Left ventricle myocardium inferior (tissue), 1 donor: Measurements from ENCODE around the gene PLCXD1. TPM values are rescaled to one million over a fixed set of nuclear protein-coding genes. Genes with fewer than 3 reads are reported as not detected.

Source experiments
- DNase-seq: peaks from one replicate; pipeline ENCODE4 v3.0.0-alpha.2; 2020
- H3K27ac ChIP-seq: fragments of 200-600 bp; replicated peaks from 2 replicates; pipeline ENCODE4 v1.8.0; 2021
- H3K27me3 ChIP-seq: fragments of 200-600 bp; 2 replicates; pipeline ENCODE4 v1.8.0; 2021; ENCODE audit warnings: low read depth
- H3K36me3 ChIP-seq: fragments of 200-600 bp; 2 replicates; pipeline ENCODE4 v1.8.0; 2021
- H3K4me1 ChIP-seq: fragments of 200-600 bp; 2 replicates; pipeline ENCODE4 v1.8.0; 2021
- H3K4me3 ChIP-seq: fragments of 200-600 bp; 2 replicates; pipeline ENCODE4 v1.8.0; 2021; ENCODE audit warnings: mild to moderate bottlenecking, moderate library complexity
- H3K9me3 ChIP-seq: fragments of 200-600 bp; replicated peaks from 2 replicates; pipeline ENCODE4 v1.8.0; 2021
- intact Hi-C: fragments of 100-400 bp; cut with micrococcal nuclease; formaldehyde crosslinking; loops from one replicate; pipeline ENCODE4 v1.11.0; 2022
- total RNA-seq: library from RNA; stranded (reverse); fragmentation: NEBNext Ultra II Directional; extraction: Animal tissue kit (Norgen Biotek cat#: 25700); gene quantifications from one replicate; pipeline ENCODE4 v1.2.1, GENCODE V29; 2021
- TF ChIP-seq, protein P1 (sequence below): fragments of 200-600 bp; IDR thresholded peaks from 2 replicates; pipeline ENCODE4 v1.8.0; 2021; ENCODE audit warnings: antibody characterized with exemption, mild to moderate bottlenecking, borderline replicate concordance
- donor health status: DM: no; HTN: yes; CAD: no; lungs with severe emphysema.

PLCXD1 gene
- total RNA-seq, 1 donor from 2014 or later = 4.0 TPM

DNA sequence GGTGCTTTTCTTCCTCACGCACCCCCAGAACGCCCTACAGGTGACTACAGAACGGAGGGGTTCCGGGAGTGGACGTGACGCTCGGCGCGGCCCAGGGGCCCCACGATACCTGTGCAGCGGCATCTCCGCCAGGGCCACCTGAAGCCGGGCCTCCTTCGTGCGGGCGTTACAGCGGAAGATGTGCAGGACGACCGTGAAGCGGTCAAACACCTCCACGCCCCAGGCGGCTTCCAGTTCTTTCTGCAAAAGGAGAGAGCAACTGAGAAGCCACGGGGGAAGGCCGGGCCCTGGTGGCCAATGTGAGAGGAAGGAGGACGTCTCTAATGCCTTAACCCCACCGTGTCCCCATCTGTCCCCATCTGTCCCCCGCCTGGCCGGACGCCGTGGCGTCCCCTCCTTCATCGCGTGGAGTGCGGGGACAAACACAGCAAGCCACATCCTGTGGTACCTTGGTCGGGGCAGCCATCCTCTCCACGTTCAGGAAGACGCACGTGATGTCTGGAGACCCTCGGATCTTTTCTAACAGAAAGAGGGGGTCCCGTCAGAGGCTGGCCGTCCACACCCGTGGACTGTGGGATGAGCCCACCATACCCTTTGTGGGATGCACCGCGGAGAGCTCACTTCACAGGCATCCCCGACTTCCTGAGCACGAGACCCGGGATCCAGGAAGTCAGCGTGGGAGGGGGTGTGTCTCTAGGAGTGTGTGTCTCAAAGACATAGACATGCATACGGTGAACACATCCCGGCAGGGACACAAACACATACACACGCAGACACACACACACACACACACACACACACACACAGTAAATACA, 33.8 kb downstream of the PLCXD1 start:
- TF ChIP-seq, protein P1, sequence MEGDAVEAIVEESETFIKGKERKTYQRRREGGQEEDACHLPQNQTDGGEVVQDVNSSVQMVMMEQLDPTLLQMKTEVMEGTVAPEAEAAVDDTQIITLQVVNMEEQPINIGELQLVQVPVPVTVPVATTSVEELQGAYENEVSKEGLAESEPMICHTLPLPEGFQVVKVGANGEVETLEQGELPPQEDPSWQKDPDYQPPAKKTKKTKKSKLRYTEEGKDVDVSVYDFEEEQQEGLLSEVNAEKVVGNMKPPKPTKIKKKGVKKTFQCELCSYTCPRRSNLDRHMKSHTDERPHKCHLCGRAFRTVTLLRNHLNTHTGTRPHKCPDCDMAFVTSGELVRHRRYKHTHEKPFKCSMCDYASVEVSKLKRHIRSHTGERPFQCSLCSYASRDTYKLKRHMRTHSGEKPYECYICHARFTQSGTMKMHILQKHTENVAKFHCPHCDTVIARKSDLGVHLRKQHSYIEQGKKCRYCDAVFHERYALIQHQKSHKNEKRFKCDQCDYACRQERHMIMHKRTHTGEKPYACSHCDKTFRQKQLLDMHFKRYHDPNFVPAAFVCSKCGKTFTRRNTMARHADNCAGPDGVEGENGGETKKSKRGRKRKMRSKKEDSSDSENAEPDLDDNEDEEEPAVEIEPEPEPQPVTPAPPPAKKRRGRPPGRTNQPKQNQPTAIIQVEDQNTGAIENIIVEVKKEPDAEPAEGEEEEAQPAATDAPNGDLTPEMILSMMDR = no peak
- Histone ChIP-seq H3K4me3 (no peak overlapping the region), H3K27me3 (no peaks in the 10 kb centered on the region), H3K36me3 (peaks cover 58% of the 10 kb centered on the region), H3K4me1 (peaks cover 16% of the 10 kb centered on the region), H3K9me3 (no peaks in the 10 kb centered on the region), H3K27ac (no peak overlapping the region)
- intact Hi-C loops = no loop called here
- no peak for DNase-seq

DNA sequence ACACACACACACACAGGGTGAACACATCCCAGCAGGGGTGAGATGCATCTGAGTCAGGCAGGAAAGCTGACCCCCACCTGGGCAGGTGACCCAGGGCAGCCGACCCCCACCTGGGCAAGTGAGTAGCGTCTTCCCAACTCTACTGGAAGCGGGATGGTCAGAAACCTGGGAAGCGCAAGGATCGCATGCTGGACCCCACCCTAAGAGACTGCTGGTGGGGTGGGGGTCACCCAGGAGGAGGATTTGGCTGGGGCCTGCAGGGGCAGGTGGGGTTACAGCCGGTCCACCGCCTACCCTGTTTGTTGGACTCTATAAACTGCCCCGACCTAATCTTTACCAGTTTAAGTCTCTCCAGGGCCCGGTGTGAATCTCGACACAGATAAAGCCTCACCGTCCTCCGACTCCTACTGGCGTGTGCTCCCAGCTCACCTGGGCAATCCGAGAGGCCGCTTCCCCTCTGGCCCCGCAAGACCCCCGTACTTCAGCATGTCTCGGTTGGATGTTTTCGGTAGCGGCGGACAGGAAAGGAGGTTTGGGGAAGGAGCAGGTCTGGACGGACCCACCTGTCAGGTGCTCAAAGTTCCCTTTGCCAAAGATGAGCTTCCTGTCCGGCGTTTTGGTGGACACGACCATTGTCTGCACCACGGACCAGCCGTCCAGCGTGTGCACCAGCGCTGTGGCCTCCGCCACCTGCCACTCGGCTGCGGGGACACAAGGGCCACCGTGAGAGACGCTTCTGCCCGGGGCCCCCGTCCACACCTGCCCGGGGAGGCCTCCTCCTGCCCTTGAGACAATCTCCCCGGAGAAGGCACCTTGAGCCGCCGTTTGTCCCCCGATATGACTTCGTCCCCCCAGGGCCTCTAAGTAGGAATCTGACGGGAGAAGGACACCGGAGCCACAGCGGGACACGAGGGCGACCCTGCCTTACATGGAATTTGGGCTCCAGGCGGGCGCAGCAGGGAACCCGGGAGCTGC, 35.5 kb downstream of the PLCXD1 start:
- Histone ChIP-seq H3K4me1 (peaks cover 27% of the 10 kb centered on the region), H3K4me3 (no peak overlapping the region), H3K36me3 (peaks cover 45% of the 10 kb centered on the region), H3K9me3 (no peaks in the 10 kb centered on the region), H3K27me3 (no peaks in the 10 kb centered on the region), H3K27ac (no peak overlapping the region)
- DNase-seq = no peak
- TF ChIP-seq, protein P1 = no peak
- intact Hi-C loops = no loop called here

DNA sequence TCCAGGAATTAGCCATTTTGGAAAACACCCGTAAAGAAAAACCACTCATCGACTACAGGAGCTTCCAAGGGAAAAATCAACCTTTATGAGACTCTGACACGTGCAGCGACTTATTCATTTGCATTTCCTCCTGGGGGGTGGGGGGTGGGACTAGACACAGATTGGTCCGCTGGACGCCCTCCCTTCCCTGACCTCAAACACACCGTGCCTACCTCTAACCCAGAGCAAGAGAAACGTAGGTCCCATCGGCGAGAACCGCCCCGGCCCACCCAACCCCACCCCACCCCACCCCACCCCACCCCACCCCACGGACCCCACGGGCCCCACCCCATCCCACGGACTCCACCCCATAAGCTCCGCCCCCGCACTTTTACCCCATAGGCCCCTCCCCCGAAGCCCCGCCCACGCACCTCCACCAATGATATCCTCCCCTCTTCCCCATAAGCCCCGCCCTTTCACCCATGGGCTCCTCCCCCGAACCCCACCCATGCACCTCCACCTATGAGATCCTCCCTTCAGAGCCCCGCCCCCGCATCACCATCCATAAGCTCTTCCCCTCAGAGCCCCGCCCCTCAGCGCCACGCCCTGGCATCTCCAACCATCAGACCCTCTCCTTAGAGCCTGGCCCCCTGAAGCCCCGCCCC, 36.4 kb downstream of the PLCXD1 start:
- no peaks in the 10 kb centered on the region for H3K27me3 ChIP-seq
- peaks cover 37% of the 10 kb centered on the region for H3K36me3 ChIP-seq

DNA sequence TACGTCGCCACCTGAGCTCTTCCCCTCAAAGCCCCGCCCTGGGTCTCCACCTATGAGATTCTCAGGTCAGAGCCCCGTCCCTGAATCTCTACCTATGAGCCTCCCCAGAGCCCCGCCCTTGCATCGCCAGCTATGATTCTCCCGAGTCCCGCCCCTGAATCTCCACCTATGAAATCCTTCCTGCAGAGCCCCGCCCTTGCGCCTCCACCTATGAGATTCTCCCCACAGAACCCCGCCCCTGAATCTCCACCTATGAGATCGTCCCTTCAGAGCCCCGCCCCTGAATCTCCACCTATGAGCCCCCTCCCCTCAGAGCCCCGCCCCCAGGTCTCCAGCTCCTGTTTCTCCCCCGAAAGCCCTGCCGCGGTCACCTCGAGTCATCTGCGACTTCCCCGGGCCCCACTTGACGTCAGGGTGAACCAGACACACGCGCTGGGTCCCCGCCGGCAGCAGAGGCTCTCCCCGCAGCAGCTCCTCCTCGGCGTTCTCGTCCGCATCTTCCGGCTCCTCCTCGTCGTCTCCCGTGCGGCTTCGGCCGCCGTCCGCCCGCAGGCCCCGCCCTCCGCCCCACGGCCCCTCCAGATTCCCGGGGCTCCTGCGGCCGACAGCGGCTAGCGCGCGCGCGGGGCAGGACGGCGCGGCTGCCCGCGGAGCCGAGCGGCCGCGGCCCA, 37.0 kb downstream of the PLCXD1 start:
- TF ChIP-seq, protein P1 = no peak
- Histone ChIP-seq H3K36me3 (peaks cover 31% of the 10 kb centered on the region), H3K27ac (peak overlapping the region; percentile 98), H3K9me3 (no peaks in the 10 kb centered on the region), H3K4me1 (peaks cover 27% of the 10 kb centered on the region), H3K27me3 (no peaks in the 10 kb centered on the region), H3K4me3 (peak overlapping the region; percentile 84)
- DNase-seq = peak; percentile 98
- intact Hi-C loops = no loop called here

More for the DNA sequence above, 36.4 kb downstream of the PLCXD1 start:
- intact Hi-C loops = no loop called here
- TF ChIP-seq, protein P1 = no peak
- no peak for DNase-seq
- Histone ChIP-seq H3K4me3 (peak overlapping the region; percentile 84), H3K27ac (peak overlapping the region; percentile 98), H3K4me1 (peaks cover 27% of the 10 kb centered on the region), H3K9me3 (no peaks in the 10 kb centered on the region)
